ENCODE measurements around the gene CLRN1.
"Not testable (repeated sequence)": the region's sequence is repeated elsewhere in the genome, so short reads cannot be mapped to it uniquely, and the experiment has no call there.

The CLRN1 gene

DNA sequence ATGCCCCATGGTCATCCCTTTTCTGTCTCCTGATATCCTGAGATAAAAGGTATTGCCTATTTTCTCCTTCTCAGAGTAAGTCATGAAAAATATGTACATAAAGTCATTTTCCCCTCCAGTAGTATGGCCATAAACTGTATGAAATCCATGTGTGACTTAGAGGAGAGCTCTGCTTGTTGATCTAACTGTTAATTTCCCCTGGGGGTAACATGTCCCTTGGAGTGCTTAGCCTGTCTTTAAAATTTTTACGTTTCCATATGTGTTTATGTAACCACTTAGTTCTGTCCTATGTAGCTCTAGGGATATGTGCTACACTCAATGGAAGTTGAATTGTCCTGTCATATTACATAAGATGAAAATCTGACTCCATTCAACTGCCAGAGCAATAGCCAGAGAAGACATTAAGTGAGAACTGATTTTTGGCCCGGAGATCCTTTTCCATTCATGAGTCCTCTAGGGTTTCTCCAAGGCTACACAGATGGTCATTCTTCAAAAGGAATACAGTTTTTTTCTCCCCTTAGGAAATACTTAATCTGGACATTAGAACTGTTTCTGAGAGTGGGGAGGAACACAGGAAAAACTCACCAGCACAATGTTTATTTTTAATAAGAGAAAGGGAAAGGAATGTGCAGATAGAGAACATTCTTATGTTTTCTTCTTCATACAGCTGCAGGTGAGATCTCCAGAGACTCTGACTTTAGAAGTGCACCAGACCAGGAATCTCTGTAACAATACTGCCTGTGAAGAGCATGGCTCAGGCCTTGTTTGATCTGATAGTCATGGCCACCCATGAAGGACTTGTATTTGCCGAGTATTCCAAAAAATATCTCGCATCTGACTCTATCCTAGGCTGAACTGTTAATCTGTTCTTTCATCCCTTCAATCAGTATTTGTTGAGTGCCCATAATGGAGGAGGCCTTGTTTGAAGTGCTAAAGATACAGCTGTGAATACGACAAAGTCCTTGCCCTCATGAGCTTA lies 29.8 kb upstream of the CLRN1 start:
- H3K27me3 ChIP-seq (ENCODE audit: insufficient read depth, low read length) = no peaks in the 10 kb centered on the region
- no peak overlapping the region for H3K4me3 ChIP-seq (ENCODE audit: low read length)
- no peak overlapping the region for H2AFZ ChIP-seq (ENCODE audit: low read depth, low read length)
- H3K36me3 ChIP-seq (ENCODE audit: insufficient read depth, low read length) = no peaks in the 10 kb centered on the region
- H3K9me3 ChIP-seq (ENCODE audit: low read length) = no peaks in the 10 kb centered on the region
- no peaks in the 10 kb centered on the region for H3K4me1 ChIP-seq (ENCODE audit: insufficient read depth, low read length)

DNA sequence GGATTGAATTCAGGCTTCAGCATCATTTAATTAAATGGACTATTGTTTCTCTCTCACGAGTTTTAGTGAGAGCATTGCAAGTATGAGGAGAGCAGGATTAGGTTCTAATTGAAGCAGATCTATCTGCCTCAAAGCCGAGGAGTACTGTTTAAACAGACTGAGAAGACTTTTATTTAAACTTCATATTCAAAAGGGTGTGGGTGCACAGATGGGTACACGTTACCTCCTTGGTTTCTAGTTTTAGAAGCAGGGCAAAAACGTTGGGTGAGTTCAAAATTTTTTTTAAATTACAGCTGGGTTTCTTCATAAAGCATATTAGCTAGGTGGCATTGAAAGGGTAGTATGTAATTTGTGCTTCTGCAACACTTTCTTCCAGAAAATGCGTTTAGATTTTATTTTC lies 26.5 kb upstream of the CLRN1 start:
- no peaks in the 10 kb centered on the region for H3K4me1 ChIP-seq (ENCODE audit: insufficient read depth, low read length)
- H3K36me3 ChIP-seq (ENCODE audit: insufficient read depth, low read length) = no peaks in the 10 kb centered on the region
- no peaks in the 10 kb centered on the region for H3K27me3 ChIP-seq (ENCODE audit: insufficient read depth, low read length)
- no peak overlapping the region for H3K4me3 ChIP-seq (ENCODE audit: low read length)
- no peaks in the 10 kb centered on the region for H3K9me3 ChIP-seq (ENCODE audit: low read length)
- no peak overlapping the region for H2AFZ ChIP-seq (ENCODE audit: low read depth, low read length)

DNA sequence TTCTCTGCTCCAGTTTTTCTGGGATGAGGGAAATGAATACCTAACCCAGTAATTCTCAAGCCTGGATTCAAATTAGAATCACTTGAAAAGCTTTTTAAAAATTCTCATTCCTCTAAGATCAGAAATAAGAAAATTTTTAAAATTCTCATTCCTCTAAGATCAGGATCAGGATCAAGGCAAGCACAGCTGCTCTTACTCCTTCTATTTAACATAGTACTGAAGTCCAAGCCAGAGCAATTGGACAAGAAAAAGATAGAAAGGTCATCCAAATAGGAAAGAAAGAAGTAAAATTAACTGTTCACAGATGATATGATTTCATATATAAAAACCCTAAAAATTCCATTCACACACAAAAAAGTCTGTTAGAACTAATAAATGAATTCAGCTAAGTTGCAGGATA lies 24.2 kb upstream of the CLRN1 start:
- no peak overlapping the region for H3K4me3 ChIP-seq (ENCODE audit: low read length)
- H3K36me3 ChIP-seq (ENCODE audit: insufficient read depth, low read length) = no peaks in the 10 kb centered on the region
- H3K9me3 ChIP-seq (ENCODE audit: low read length) = no peaks in the 10 kb centered on the region
- no peaks in the 10 kb centered on the region for H3K27me3 ChIP-seq (ENCODE audit: insufficient read depth, low read length)
- no peak overlapping the region for H2AFZ ChIP-seq (ENCODE audit: low read depth, low read length)
- no peaks in the 10 kb centered on the region for H3K4me1 ChIP-seq (ENCODE audit: insufficient read depth, low read length)

DNA sequence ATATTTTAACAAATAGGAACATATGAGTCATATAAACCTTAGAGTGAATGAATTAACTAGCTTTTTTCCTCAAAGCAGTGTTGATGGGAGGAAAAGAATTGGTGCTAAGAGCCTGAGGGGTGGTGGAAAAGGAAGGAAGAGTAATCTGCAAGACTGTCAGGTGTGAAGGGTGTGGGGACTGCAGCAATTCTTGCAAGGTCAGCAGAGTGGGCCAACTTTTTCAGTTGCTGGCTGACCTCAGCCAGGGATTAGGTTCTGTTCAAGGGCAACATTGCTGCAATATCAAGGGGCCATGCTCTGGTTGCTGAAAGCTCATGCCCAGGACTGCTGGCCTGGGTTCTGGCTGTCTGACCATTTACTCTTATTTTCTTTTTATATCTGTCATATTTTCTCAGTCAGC lies 23.0 kb upstream of the CLRN1 start:
- Histone ChIP-seq H3K4me1 (ENCODE audit: insufficient read depth, low read length) (no peaks in the 10 kb centered on the region), H2AFZ (ENCODE audit: low read depth, low read length) (no peak overlapping the region), H3K27me3 (ENCODE audit: insufficient read depth, low read length) (no peaks in the 10 kb centered on the region), H3K9me3 (ENCODE audit: low read length) (no peaks in the 10 kb centered on the region), H3K36me3 (ENCODE audit: insufficient read depth, low read length) (no peaks in the 10 kb centered on the region), H3K4me3 (ENCODE audit: low read length) (no peak overlapping the region)

DNA sequence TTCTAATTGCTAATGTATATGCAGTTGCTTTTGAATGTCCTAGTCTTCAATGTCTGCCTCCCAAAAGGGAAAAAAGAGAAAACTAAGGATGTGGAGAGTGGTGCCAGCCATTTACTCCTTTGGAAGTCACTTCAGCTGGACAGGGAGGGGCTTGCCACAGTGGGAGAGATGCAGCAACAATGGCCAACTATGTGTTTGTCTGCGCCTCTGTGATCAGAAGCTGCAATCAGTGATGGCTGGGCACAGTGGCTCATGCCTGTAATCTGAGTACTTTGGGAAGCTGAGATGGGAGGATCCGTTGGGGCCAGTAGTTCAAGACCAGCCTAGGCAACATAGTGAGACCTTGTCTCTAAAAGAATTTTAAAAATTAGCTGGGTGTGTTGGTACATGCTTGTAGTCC lies 16.7 kb upstream of the CLRN1 start:
- H3K9me3 ChIP-seq (ENCODE audit: low read length) = no peaks in the 10 kb centered on the region
- H3K36me3 ChIP-seq (ENCODE audit: insufficient read depth, low read length) = no peaks in the 10 kb centered on the region
- no peak overlapping the region for H2AFZ ChIP-seq (ENCODE audit: low read depth, low read length)
- H3K4me1 ChIP-seq (ENCODE audit: insufficient read depth, low read length) = no peaks in the 10 kb centered on the region
- no peak overlapping the region for H3K4me3 ChIP-seq (ENCODE audit: low read length)
- H3K27me3 ChIP-seq (ENCODE audit: insufficient read depth, low read length) = no peaks in the 10 kb centered on the region

DNA sequence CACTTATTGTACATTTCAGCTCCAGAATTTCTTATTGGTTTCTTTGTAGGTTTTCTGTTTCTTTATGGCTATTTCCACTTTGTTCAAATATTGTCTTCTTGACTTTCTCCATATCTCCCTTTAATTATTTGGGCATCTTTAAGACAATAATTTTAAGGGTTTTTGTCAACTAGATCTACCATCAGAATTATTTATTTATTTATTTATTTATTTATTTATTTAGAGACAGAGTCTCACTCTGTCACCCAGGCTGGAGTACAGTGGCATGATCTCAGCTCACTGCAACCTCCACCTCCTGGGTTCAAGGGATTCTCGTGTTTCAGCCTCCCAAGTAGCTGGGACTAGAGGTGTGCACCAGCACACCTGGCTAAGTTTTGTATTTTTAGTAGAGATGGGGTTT lies 15.9 kb upstream of the CLRN1 start:
- not testable (repeated sequence) for H3K27me3 ChIP-seq (ENCODE audit: insufficient read depth, low read length); H3K4me1 ChIP-seq (ENCODE audit: insufficient read depth, low read length); H3K9me3 ChIP-seq (ENCODE audit: low read length); H3K36me3 ChIP-seq (ENCODE audit: insufficient read depth, low read length); H3K4me3 ChIP-seq (ENCODE audit: low read length); H2AFZ ChIP-seq (ENCODE audit: low read depth, low read length)

DNA sequence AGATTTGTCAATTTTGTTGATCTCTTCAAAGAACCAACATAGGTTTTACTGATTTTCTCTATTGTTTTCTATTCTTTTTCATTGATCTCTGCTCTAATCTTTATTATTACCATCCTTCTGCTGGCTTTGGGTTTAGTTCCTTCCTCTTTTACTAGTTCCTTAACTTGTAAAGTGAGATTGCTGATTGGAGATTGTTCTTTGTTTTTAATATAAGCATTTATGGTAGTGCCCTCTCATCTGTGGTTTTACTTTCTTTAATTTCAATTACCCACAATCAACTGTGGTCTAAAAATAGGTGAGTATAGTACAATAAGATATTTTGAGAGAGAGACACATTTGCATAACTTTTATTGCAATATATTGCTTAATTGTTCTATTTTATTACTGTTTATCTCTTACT lies 13.2 kb upstream of the CLRN1 start:
- Histone ChIP-seq H3K36me3 (ENCODE audit: insufficient read depth, low read length) (no peaks in the 10 kb centered on the region), H3K27me3 (ENCODE audit: insufficient read depth, low read length) (no peaks in the 10 kb centered on the region), H3K4me1 (ENCODE audit: insufficient read depth, low read length) (no peaks in the 10 kb centered on the region), H3K9me3 (ENCODE audit: low read length) (no peaks in the 10 kb centered on the region), H3K4me3 (ENCODE audit: low read length) (no peak overlapping the region), H2AFZ (ENCODE audit: low read depth, low read length) (no peak overlapping the region)

DNA sequence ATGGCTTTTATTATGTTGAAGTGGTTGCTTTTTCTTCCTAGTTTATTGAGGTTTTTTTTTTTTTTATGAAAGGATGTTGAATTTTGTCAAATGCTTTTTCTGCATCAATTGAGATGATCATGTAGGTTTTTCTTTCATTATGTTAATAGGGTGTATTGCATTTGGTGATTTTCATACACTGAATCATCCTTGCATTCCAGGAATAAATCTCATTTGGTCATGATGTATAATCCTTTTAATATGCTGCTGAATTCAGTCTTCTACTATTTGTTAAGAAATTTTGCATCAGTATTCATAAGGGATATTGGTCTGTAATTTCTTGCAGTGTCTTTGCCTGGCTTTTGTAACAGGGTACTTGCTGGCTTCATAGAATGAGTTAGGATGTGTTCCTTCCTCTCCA lies 11.5 kb upstream of the CLRN1 start:
- no peak overlapping the region for H3K4me3 ChIP-seq (ENCODE audit: low read length)
- no peaks in the 10 kb centered on the region for H3K36me3 ChIP-seq (ENCODE audit: insufficient read depth, low read length)
- no peaks in the 10 kb centered on the region for H3K27me3 ChIP-seq (ENCODE audit: insufficient read depth, low read length)
- H2AFZ ChIP-seq (ENCODE audit: low read depth, low read length) = no peak overlapping the region
- no peaks in the 10 kb centered on the region for H3K9me3 ChIP-seq (ENCODE audit: low read length)
- H3K4me1 ChIP-seq (ENCODE audit: insufficient read depth, low read length) = no peaks in the 10 kb centered on the region

DNA sequence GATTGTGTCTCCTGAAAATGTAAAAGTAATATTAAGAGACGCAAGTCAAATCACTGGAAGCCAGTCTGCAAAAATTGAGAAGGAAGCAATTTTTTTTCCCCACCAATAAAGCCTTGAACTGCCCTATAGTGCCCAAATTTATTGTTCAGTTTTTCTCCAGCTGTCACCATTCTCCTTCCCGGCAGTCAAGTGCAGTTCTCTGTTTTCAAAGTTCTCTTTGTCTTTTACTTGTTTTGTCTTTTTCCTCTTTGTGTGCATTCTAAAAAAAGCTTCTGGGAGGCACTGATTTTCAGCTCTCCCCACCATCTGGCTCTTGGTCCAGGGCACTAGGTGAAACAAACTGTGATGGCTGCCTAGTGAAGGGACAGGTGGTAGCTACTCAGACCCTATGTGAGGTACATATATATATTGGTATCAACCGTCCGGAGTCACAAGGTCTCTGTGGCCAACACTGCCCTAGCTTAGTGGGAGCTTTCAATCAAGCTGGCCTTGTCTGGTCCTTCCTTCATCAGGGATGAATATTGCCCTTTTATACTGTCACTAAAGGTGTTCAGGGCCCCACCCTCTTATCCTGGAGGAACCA lies 6.1 kb upstream of the CLRN1 start:
- no peaks in the 10 kb centered on the region for H3K27me3 ChIP-seq (ENCODE audit: insufficient read depth, low read length)
- H3K9me3 ChIP-seq (ENCODE audit: low read length) = no peaks in the 10 kb centered on the region
- peaks cover 15% of the 10 kb centered on the region for H3K4me1 ChIP-seq (ENCODE audit: insufficient read depth, low read length)
- H3K4me3 ChIP-seq (ENCODE audit: low read length) = no peak overlapping the region
- H2AFZ ChIP-seq (ENCODE audit: low read depth, low read length) = no peak overlapping the region
- no peaks in the 10 kb centered on the region for H3K36me3 ChIP-seq (ENCODE audit: insufficient read depth, low read length)

DNA sequence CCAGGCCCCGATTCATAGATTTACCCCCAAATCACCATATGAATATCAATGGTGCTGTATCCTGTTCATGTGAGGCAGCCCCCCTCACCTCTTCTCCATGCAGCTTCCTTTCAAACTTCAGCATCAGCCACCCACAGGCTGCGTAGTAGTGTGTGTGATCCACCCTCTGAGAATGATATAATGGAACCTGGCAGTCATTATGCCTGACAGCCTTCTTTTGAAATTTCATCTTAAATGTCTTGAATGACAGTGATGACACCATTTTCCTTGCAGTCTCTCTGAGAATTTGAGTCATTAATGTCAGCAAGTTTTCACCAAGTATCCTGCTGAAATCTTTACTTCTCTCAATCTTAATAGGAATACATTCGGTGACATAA lies 3.5 kb upstream of the CLRN1 start:
- Histone ChIP-seq H2AFZ (ENCODE audit: low read depth, low read length) (no peak overlapping the region), H3K36me3 (ENCODE audit: insufficient read depth, low read length) (no peaks in the 10 kb centered on the region), H3K27me3 (ENCODE audit: insufficient read depth, low read length) (no peaks in the 10 kb centered on the region), H3K4me3 (ENCODE audit: low read length) (no peak overlapping the region), H3K9me3 (ENCODE audit: low read length) (no peaks in the 10 kb centered on the region), H3K4me1 (ENCODE audit: insufficient read depth, low read length) (peaks cover 21% of the 10 kb centered on the region)

DNA sequence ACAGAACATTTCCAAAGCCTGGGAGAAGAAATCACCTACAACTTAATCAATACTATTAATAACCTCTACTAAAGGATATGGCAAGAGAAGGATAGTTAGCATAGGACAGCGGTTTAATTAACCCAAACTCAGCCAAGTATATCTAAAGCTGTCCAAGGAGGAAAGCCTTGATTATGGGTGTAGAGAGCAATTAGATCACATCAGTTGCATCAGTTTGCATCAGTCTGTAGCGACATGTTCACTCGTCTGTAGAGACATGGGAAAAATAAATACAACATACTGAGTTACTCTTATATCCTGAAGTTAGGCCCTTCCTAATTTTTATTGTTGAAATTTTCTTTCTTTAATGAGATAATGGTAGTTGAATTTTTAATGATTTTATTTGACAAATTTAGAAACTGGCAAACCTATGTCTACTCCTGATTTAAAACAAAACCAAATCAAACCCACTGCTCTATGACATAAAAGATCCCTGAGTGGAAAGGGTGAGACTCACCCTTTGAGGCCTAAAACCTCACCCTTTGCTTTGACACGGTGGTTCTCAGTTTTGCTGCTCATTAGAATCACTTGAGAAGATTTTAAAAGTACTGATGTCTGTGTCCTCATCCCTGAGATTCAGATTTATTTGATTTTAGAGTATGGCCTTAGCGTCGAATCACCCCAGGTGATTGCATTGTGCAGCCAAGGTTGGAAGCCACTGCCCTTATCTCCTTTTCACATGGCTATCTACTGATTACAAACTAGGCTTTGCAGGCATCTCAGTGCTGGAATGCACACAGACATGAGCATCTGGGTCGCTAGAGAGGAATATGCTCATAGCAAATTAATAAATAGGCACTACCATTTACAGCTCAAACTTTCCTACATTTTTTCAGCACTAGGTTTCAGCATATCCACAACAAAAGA lies 2.8 kb upstream of the CLRN1 start:
- Histone ChIP-seq H3K4me1 (ENCODE audit: insufficient read depth, low read length) (peaks cover 27% of the 10 kb centered on the region), H2AFZ (ENCODE audit: low read depth, low read length) (no peak overlapping the region), H3K4me3 (ENCODE audit: low read length) (no peak overlapping the region), H3K27me3 (ENCODE audit: insufficient read depth, low read length) (no peaks in the 10 kb centered on the region), H3K9me3 (ENCODE audit: low read length) (no peaks in the 10 kb centered on the region), H3K36me3 (ENCODE audit: insufficient read depth, low read length) (no peaks in the 10 kb centered on the region)

DNA sequence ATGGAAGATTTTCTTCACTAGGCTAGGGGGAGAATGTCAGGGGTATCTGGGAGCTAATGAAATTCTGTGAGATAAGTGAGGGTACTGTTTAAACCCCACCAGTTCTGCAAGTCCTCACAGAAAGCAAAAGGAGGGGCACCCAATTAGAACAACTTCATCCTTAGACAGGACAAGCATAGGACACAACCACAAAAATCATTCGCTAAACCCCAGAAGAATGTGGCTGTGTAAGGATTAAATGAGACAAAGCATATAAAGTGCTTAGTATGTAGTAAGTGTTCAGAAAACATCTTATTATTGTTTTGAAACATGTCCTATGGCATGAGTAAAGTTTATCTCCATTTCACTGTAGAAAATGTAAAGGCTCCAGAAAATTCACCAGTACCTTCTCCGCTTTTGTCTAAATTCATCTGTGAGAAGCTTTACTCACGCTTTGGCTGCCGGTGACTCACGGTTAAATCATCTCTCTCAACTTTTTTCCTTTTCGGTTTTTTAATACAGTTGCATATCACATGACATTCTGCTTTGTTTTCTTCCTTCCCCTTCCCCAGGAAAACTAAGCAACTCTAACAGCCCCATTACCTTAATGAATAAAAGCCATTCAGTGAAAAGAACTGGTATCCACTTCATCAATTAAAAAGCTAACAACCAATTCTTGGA lies 1.7 kb downstream of the CLRN1 start:
- Histone ChIP-seq H3K27me3 (ENCODE audit: insufficient read depth, low read length) (no peaks in the 10 kb centered on the region), H3K36me3 (ENCODE audit: insufficient read depth, low read length) (no peaks in the 10 kb centered on the region), H3K4me1 (ENCODE audit: insufficient read depth, low read length) (peaks cover 31% of the 10 kb centered on the region), H3K9me3 (ENCODE audit: low read length) (no peaks in the 10 kb centered on the region), H2AFZ (ENCODE audit: low read depth, low read length) (no peak overlapping the region), H3K4me3 (ENCODE audit: low read length) (no peak overlapping the region)
